Endothelial cell of umbilical vein (primary cell): Measurements from ENCODE around the gene KIAA0753. TPM values are rescaled to one million over a fixed set of nuclear protein-coding genes. Genes with fewer than 3 reads are reported as not detected.

Experiments
- BruUV-seq: library from RNA; stranded (reverse); fragments of 400-500 nt; replicated peaks from 2 replicates; lab custom pipeline; 2021; lab: Mats Ljungman, UMichigan
- CTCF ChIA-PET: fragments of 300-600, 350-600 bp; sonication (Branson Sonifier 250); formaldehyde crosslinking; loops from one replicate; lab custom pipeline; 2021; ENCODE audit warnings: antibody characterized with exemption, inconsistent platforms; lab: Charles Lee
- POLR2A ChIA-PET: fragments of 300-600, 350-600 bp; sonication (Branson Sonifier 250); formaldehyde crosslinking; loops from one replicate; lab custom pipeline; 2021; ENCODE audit warnings: antibody characterized with exemption, inconsistent platforms; lab: Charles Lee
- DNase-seq: peaks from one replicate; pipeline ENCODE4 v3.0.0-alpha.2; 2011; ENCODE audit warnings: low read depth, low spot score
- FAIRE-seq: peaks from 2 replicates; lab custom pipeline; 2011; peaks lifted over from hg19 to GRCh38; lab: Jason Lieb, UNC
- H2AFZ ChIP-seq: 2 replicates; pipeline ENCODE4 v1.6.0; 2012; ENCODE audit warnings: low read depth, low read length, control low read depth, inconsistent platforms
- H3K27ac ChIP-seq: 2 replicates; pipeline ENCODE4 v1.5.1; 2011; ENCODE audit warnings: low read depth, mild to moderate bottlenecking, control low read depth, low read length, moderate library complexity; ENCODE audit not compliant: insufficient read depth
- H3K27me3 ChIP-seq, 2 experiments: 2 replicates each; pipeline versions ENCODE4 v1.6.0 to v1.6.1; 2011; ENCODE audit warnings: low read length in 2 of 2, mixed read lengths in 1 of 2; ENCODE audit not compliant: control insufficient read depth in 2 of 2, insufficient read depth in 2 of 2
- H3K36me3 ChIP-seq, 2 experiments: 2 replicates in 1 of 2; 3 replicates in 1 of 2; pipeline ENCODE4 v1.5.1; 2011; ENCODE audit warnings: low read length in 2 of 2, mild to moderate bottlenecking in 1 of 2, moderate library complexity in 1 of 2; ENCODE audit not compliant: control insufficient read depth in 2 of 2, insufficient read depth in 2 of 2; ENCODE audit errors: extremely low read depth in 1 of 2
- H3K4me1 ChIP-seq: 3 replicates; pipeline ENCODE4 v1.5.1; 2011; ENCODE audit warnings: mild to moderate bottlenecking, low read length; ENCODE audit not compliant: control insufficient read depth, insufficient read depth; ENCODE audit errors: extremely low read depth
- H3K4me2 ChIP-seq: 2 replicates; pipeline ENCODE4 v1.6.1; 2011; ENCODE audit warnings: low read length, control low read depth, mixed read lengths; ENCODE audit not compliant: insufficient read depth
- H3K4me3 ChIP-seq, 3 experiments: fragments of 200-600 bp in 1 of 3; sonication (generic), shearing (Covaris generic) in 1 of 3; replicated peaks in 1 of 3; 2 replicates each; pipeline ENCODE4 v1.5.1; 2011 to 2016; ENCODE audit warnings: control low read depth in 3 of 3, low read length in 3 of 3, mild to moderate bottlenecking in 2 of 3, inconsistent platforms in 1 of 3, low read depth in 1 of 3, moderate library complexity in 1 of 3; ENCODE audit not compliant: insufficient read depth in 1 of 3
- H3K79me2 ChIP-seq: 2 replicates; pipeline ENCODE4 v1.6.0; 2012; ENCODE audit warnings: low read length, inconsistent platforms; ENCODE audit not compliant: control insufficient read depth, insufficient read depth
- H3K9ac ChIP-seq: replicated peaks from 2 replicates; pipeline ENCODE3; 2011; ENCODE audit warnings: low read length, control low read depth; ENCODE audit not compliant: insufficient read depth; ENCODE audit errors: extremely low read depth
- H3K9me1 ChIP-seq: replicated peaks from 3 replicates; pipeline ENCODE4 v1.6.0; 2011; ENCODE audit warnings: mild to moderate bottlenecking, low read length; ENCODE audit not compliant: control insufficient read depth, insufficient read depth; ENCODE audit errors: extremely low read depth
- H3K9me3 ChIP-seq: replicated peaks from 2 replicates; pipeline ENCODE4 v1.5.1; 2012; ENCODE audit warnings: low read length, inconsistent platforms; ENCODE audit not compliant: control insufficient read depth, insufficient read depth
- H4K20me1 ChIP-seq: replicated peaks from 2 replicates; pipeline ENCODE3; 2011; ENCODE audit warnings: mild to moderate bottlenecking, low read length; ENCODE audit not compliant: control insufficient read depth, insufficient read depth; ENCODE audit errors: extremely low read depth
- CTCF ChIP-seq, 2 donors: IDR thresholded peaks; 1 replicate in 1 of 2; 2 replicates in 1 of 2; pipeline ENCODE4 v1.5.1; 2011; ENCODE audit warnings: low read length in 2 of 2, mild to moderate bottlenecking in 2 of 2, moderate library complexity in 2 of 2, control low read depth in 1 of 2, inconsistent platforms in 1 of 2, low read depth in 1 of 2; ENCODE audit not compliant: insufficient read depth in 1 of 2; ENCODE audit errors: extremely low read depth in 1 of 2
- FOS ChIP-seq: IDR thresholded peaks from 2 replicates; pipeline ENCODE4 v1.6.1; 2011; ENCODE audit warnings: mild to moderate bottlenecking, low read length, moderate library complexity, borderline replicate concordance; ENCODE audit not compliant: insufficient read depth
- GATA2 ChIP-seq: IDR thresholded peaks from 2 replicates; pipeline ENCODE4 v1.7.0; 2011; ENCODE audit warnings: low read depth, mild to moderate bottlenecking, moderate library complexity, mixed read lengths, low read length; ENCODE audit not compliant: insufficient read length, insufficient read depth
- JUN ChIP-seq: IDR thresholded peaks from 2 replicates; pipeline ENCODE4 v1.6.1; 2011; ENCODE audit warnings: borderline replicate concordance, low read depth; ENCODE audit not compliant: insufficient read length, insufficient read depth
- MYC ChIP-seq: IDR thresholded peaks from one replicate; pipeline ENCODE4 v1.6.1; 2011; ENCODE audit warnings: mild to moderate bottlenecking, low read depth, low read length
- POLR2A ChIP-seq: IDR thresholded peaks from 2 replicates; pipeline ENCODE4 v1.6.1; 2012; ENCODE audit warnings: low read depth, mild to moderate bottlenecking, control low read depth, low read length
- POLR2AphosphoS5 ChIP-seq: IDR thresholded peaks from 2 replicates; pipeline ENCODE4 v1.6.1; 2012; ENCODE audit warnings: low read depth, mild to moderate bottlenecking, control low read depth, low read length, moderate library complexity; ENCODE audit not compliant: insufficient read depth
- dilution Hi-C: fragments of 300-500 bp; cut with MboI; formaldehyde crosslinking; loops from one replicate; pipeline ENCODE4 v1.15.0; 2019; ENCODE audit warnings: low sequenced_read_pairs; ENCODE audit not compliant: extremely low pct_ligation_motif_present
- intact Hi-C: fragments of 100-400 bp; cut with micrococcal nuclease; formaldehyde crosslinking; loops from one replicate; pipeline ENCODE4 v1.10.0; 2022
- polyA plus RNA-seq, 4 experiments: library from polyadenylated mRNA; depleted of rRNA in 3 of 4; stranded (reverse) in 3 of 4; unstranded in 1 of 4; fragments of >200 nt; gene quantifications; 2 replicates each; pipeline versions ENCODE4 v1.2.1 to v1.2.3, GENCODE V29; 2011 to 2012; ENCODE audit warnings: missing spikeins in 1 of 4
- total RNA-seq: library from RNA; stranded (reverse); gene quantifications from 2 replicates; pipeline ENCODE4 v1.2.3, GENCODE V29; 2021

Gene KIAA0753
- total and polyA plus RNA-seq, 2 donors (not counting 3 experiments of a cell fraction or from before 2014, with no cell fraction given), result 5.3 to 23.9 TPM

- Histone ChIP-seq H3K36me3 (peaks cover 11 to 23% of the 10 kb centered on the region in 2 experiments), H3K9ac (no peak overlapping the region), H3K4me2 (no peak overlapping the region), H3K9me3 (no peaks in the 10 kb centered on the region), H2AFZ (no peak overlapping the region), H4K20me1 (no peaks in the 10 kb centered on the region), H3K4me1 (no peaks in the 10 kb centered on the region), H3K27me3 (no peaks in the 10 kb centered on the region), H3K79me2 (no peaks in the 10 kb centered on the region), H3K27ac (no peak overlapping the region), H3K9me1 (no peaks in the 10 kb centered on the region), H3K4me3 (no peak overlapping the region)
- no TSS peak for BruUV-seq
- ChIA-PET POLR2A (no interaction called here), CTCF (no interaction called here)
- FAIRE-seq, result no peak
- dilution Hi-C loops, result no loop called here
- TF ChIP-seq GATA2 (no peak), MYC (no peak), FOS (no peak), POLR2AphosphoS5 (no peak), POLR2A (no peak), CTCF (IDR thresholded peaks at IDR 0.05; ENCODE audit: extremely low read depth in 1 of 2, insufficient read depth in 1 of 2, low read depth in 1 of 2, low read length in 2 of 2) (no peak), JUN (no peak)
- no peak for DNase-seq
- intact Hi-C loops, result no loop called here
Observed at GRCh38 chr17:6602141-6602540, 38.4 kb downstream of the KIAA0753 start.
